SKM-1 (cell line): ENCODE results near the gene KCND3.

Source experiments
- DNase-seq: peaks from one replicate; lab custom pipeline; 2025; ENCODE audit not compliant: unreplicated experiment; lab: John Stamatoyannopoulos, UW

Gene KCND3

DNA sequence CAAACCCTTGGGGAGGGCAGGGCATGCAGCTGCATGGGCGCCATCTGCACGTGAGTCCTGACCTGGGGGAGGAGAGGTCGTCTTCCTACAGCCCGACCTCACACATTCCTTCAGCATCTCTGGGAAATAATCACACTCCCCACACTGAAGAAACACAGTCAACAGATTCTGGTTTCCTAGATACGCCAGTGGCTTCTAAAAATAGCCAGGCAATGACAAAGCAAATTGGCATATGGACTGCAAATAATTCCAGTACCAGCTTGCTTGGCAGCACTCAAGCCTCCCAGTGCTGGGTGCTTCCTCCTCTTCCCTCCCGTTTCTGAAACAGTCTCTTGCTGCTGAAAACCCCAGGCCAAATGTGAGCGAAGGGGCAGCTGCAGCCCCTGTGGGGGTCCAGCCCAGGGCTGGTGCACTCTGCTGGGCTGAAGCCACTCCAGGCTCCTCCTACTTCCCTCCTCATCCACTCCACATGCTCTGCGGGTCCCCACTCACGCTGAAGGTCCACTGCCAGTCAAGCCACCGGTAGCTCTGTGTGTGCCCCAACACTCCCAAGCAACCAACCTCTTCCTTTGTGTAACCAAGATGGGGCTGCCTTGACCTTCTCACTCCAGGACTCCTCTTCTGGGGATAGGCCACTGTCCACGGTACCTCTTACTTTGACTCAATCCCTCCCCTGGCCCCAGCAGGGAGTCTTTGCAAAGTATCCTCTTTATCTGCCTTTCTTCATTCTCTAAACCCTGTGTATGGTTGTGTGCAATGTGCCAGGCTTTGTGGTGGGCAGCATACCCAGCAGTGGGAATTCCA lies 69.0 kb downstream of the KCND3 start:
- DNase-seq = no peak

DNA sequence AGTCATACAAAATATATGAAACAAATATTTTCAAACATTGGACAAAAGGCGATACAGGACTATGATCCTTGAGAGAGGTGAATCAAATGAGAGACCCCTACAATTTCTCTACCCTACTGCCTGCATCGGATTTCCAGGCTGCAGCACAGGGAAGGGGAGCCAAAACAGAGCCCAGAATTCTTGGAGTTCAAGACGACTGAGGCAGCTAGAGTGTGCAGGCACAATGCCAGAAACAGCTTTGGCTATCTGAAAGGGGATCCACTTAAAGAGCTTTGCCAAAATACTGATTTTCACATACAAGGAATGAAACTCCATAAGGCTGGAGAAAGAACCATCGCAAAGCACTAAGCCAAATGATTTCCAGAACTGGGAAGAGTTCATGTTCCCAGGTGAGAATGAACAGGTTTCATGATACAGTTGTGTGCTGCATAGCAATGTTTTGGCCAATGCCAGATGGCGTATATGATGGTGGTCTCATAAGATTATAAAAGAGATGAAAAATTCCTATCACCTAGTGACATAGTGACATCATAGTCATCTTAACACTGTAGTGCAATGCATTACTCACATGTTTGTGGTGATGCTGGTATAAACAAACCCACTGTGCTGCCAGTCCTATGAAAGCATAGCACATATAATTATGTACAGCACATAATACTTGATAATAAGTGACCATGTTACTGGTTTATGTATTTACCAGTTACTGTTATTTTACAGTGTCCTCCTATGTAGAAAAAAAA lies 77.5 kb downstream of the KCND3 start:
- no peak for DNase-seq

- DNase-seq = no peak
Measured at GRCh38 chr1:111911061-111911460, 78.4 kb downstream of the KCND3 start.

DNA sequence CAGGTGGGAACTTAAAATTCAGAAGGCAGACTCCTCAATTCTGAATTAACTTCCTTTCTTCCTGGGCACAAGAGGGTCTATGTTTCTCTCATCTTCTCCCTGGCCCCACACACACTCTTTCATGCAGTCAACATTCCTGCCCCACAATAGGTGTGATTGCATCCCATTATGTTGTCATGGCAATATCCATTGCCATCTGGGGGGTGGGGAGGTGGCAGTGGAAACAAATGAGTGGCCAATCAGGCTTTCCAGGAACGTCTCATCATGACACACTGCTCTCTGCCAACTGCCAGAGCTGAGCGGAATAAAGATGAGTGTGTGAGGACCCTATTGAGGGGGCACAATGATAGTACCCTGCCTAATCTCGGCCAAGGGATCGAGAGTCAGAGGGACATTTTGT lies 80.4 kb downstream of the KCND3 start:
- no peak for DNase-seq

- DNase-seq = no peak
Measured at GRCh38 chr1:111908011-111908621, 81.4 kb downstream of the KCND3 start.

- no peak for DNase-seq
Measured at GRCh38 chr1:111907321-111907720, 82.1 kb downstream of the KCND3 start.

- DNase-seq = no peak
Measured at GRCh38 chr1:111906816-111907215, 82.7 kb downstream of the KCND3 start.

GRCh38 chr1:111906111-111906510 lies 83.4 kb downstream of the KCND3 start:
- no peak for DNase-seq

- DNase-seq = no peak
Measured at GRCh38 chr1:111904478-111905218, 84.8 kb downstream of the KCND3 start.

DNA sequence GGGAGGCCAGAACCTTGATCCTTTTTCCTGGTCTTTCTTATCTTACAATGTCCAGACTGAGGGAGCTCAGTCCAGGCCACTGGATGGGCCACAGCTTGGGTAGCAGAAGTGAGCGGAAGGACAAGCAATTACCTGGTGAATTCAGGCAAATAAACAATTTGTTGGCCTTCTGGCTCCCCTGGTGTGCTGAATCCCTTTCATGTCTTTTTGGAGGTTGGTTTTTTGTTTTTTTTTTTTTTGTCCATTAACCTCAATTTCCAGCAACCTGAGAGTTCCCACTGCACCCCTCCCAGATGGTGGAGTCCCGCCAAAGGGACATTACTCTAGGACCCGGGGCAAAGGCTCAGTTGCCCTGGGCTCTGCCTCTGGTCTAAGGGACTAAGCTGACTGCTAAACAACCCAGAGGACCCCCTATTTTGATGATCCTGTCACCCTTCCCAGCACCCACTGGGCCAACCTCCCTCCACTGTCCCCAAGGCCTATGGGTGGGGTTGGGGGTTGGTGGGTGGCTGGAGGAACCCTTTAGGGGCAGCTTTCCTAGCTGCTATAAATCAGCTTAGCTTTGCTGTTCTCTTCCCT lies 85.5 kb downstream of the KCND3 start:
- no peak for DNase-seq

DNA sequence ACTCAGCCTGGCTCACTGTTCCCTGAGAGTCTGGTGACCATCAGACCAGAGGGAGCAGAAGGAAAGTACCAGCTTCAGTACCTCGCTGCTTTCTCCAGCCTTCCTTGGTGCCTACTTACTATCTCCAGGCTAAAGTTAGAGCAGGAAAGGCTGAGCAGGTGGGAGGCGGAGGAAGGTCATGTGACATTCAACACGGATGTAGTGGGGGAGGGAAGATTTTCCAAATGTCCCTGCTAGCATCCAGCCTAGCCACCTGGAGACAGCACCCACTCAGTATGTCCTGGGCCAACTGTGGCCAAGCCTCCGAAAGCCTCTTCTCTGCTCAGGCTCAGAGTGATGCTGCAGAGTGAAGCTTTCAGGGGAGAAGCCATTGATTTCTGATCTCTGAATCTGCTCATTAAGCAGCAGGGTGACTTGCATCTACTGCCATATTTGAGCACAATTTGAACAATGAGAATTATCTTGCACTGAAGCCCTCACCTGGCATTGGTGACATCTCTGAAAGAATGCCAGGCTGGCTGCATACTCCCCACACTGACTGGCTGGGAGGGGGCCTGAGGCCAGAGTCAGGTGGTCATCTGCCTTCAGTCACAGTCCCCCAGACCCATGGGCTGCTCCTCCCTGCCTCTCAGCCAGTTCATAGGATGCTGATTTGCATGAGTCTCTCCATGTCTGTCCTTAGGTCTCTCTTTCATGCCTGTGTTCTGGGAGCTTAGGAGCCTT lies 86.2 kb downstream of the KCND3 start:
- no peak for DNase-seq

GRCh38 chr1:111895469-111895868 lies 94.0 kb downstream of the KCND3 start:
- no peak for DNase-seq

DNA sequence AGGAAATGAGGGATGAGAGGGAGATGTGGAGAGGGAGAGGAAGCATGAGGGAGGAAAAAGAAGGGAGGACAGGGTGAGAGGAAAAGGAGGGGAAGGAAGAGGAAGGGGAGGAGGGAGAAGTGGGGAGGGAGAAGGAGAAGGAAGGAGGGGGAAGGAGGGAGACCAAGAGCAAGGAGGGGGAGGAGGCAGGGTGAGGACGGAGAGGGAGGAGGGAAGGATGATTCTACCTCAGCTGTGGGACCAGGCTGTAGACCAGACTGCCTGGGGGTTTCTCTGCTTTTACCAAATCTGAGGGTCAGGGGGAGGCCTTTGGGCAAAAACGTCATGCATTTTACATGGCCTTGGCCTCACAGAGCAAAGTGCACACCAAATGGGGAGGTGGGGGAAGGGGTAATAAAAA lies 94.5 kb downstream of the KCND3 start:
- no peak for DNase-seq

GRCh38 chr1:111894497-111894896 lies 95.0 kb downstream of the KCND3 start:
- no peak for DNase-seq

DNA sequence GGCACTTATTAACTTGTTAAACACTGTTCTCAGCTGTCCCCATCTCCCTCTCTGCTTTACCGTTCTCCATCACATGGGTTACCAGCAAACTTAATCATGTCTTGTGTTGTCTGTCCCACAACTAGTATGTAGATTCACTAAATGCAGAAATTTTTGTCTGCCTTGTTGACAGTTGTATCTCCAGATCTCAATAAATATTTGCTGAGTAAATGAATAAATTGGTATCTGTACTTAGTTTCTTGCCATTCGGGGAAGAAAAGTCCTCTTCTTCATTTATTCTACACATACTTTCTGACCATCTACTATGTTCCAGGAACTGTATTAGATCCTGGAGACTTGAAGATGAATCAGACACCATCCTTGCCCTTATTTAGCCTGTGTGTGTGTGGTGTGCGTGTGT lies 97.9 kb downstream of the KCND3 start:
- DNase-seq = no peak

GRCh38 chr1:111888740-111889376 lies 100.6 kb downstream of the KCND3 start:
- DNase-seq = no peak

DNA sequence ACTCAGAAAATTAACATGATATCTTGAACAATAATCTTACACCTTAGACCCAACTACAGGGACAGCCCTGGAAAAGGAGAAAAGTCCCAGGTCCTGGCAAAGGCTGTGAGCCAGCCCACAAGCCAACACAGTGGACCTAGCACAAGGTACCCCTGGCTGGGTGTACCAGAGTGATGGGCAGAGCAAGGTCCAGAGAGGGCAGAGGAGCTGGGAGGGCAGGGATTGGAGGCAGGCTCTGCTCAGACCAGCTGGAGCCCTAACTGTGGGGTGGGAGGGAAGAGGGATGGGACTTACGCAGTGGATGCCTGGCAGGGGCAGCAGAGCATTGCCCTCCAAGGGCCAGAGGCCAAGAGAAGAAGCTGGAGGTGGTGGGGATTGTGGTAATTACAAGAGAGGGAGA lies 101.6 kb downstream of the KCND3 start:
- no peak for DNase-seq

DNA sequence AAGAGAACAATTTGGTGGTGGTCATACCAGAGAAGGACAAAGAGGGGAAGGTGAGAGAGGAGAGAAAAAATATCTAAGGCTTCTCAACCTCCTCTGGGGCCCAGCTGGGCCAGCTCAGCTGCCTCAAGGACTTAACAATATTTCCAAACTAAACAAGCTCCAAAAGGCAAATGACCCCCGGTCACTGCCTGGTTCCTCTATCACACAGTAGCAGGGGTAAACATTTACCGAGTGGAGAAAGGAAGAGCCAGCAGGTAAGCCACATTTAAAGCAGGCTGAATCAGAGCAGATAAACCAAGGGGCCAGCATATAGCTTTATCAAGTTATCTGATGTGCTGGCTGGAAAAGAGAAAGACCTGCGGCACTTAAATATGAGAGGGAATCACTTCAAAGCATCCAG lies 102.1 kb downstream of the KCND3 start:
- no peak for DNase-seq

DNA sequence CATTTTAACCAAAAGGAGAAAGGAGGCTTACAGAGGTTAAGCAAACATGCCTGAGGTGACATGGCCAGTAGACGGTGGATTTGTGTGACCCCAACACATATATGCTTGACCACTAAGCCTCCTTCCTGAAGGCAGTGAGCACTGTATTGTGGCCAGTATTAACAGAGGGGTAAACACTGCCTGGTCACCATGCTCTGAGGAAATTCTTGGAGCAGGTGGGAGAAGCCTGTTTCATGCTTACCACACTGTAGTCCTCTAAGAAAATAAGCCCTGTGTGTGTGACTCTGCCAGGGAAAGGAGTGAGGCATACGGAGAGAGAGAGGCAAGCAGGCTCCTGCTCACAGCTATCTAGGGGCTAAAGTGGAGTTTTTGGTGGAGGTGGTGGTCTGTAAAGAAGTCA lies 102.7 kb downstream of the KCND3 start:
- DNase-seq = no peak
